H1 (cell line): ENCODE results near the gene CAPN1.

ENCODE experiments used
- CREB1 ChIP-seq: IDR thresholded peaks from 2 replicates; pipeline ENCODE4 v1.6.1; 2012; ENCODE audit warnings: inconsistent platforms
- EZH2 ChIP-seq: fragments of 200-600 bp; sonication (generic); IDR thresholded peaks from 2 replicates; pipeline ENCODE4 v1.7.1; 2012; ENCODE audit warnings: low read depth, mild to moderate bottlenecking, moderate library complexity, low read length, inconsistent platforms; ENCODE audit not compliant: severe bottlenecking
- JUN ChIP-seq: IDR thresholded peaks from 2 replicates; pipeline ENCODE4 v1.6.1; 2011; ENCODE audit warnings: low read depth, mild to moderate bottlenecking, improper control_type of control experiment, low read length
- MAFK ChIP-seq: IDR thresholded peaks from 2 replicates; pipeline ENCODE4 v1.6.1; 2012; ENCODE audit warnings: low read depth, mild to moderate bottlenecking, improper control_type of control experiment, low read length
- POLR2A ChIP-seq, 2 experiments: IDR thresholded peaks; 1 replicate in 1 of 2; 2 replicates in 1 of 2; pipeline ENCODE4 v1.6.1; 2011; ENCODE audit warnings: low read depth in 2 of 2, low read length in 2 of 2, mild to moderate bottlenecking in 2 of 2; ENCODE audit errors: control extremely low read depth in 1 of 2
- SAP30 ChIP-seq: fragments of 300-600 bp; sonication (generic); IDR thresholded peaks from 2 replicates; pipeline ENCODE4 v1.7.1; 2012; ENCODE audit warnings: low read length, moderate library complexity, mild to moderate bottlenecking, inconsistent platforms; ENCODE audit not compliant: insufficient read depth, insufficient replicate concordance
- YY1 ChIP-seq: IDR thresholded peaks from 2 replicates; pipeline ENCODE4 v1.6.1; 2011; ENCODE audit warnings: low read depth, mild to moderate bottlenecking, low read length
- TF ChIP-seq, protein P1 (sequence below), 3 experiments: IDR thresholded peaks; 1 replicate in 2 of 3; 2 replicates in 1 of 3; pipeline versions ENCODE4 v1.5.1 to v1.6.1; 2011; ENCODE audit warnings: low read length in 3 of 3, mild to moderate bottlenecking in 3 of 3, inconsistent platforms in 2 of 3, low read depth in 1 of 3, moderate library complexity in 1 of 3; ENCODE audit not compliant: insufficient read depth in 1 of 3; ENCODE audit errors: control extremely low read depth in 1 of 3

DNA sequence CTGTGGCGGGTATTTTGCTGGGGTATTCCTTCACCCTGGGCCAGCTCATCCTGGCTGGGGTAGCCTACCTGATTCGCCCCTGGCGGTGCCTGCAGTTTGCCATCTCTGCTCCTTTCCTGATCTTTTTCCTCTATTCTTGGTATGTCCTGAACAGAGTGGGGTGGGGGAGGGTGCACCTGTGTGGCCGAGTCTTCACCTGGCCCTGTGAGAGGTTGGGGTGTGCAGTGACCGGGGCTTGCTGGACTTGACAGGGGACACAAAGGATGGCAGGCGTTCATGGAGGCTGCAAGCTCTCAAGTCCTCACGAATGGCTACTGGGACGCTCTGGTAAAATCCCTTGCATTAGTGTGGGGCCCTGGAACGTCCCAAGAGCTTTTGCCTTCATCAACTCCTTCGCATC is 39.3 kb downstream of the CAPN1 start:
- TF ChIP-seq CREB1 (no peak), YY1 (no peak), JUN (no peak), MAFK (no peak), SAP30 (no peak), EZH2 (no peak), POLR2A (IDR thresholded peaks at IDR 0.05; ENCODE audit: control extremely low read depth in 1 of 2, low read depth in 2 of 2, low read length in 2 of 2) (no peak)
- TF ChIP-seq, protein P1, sequence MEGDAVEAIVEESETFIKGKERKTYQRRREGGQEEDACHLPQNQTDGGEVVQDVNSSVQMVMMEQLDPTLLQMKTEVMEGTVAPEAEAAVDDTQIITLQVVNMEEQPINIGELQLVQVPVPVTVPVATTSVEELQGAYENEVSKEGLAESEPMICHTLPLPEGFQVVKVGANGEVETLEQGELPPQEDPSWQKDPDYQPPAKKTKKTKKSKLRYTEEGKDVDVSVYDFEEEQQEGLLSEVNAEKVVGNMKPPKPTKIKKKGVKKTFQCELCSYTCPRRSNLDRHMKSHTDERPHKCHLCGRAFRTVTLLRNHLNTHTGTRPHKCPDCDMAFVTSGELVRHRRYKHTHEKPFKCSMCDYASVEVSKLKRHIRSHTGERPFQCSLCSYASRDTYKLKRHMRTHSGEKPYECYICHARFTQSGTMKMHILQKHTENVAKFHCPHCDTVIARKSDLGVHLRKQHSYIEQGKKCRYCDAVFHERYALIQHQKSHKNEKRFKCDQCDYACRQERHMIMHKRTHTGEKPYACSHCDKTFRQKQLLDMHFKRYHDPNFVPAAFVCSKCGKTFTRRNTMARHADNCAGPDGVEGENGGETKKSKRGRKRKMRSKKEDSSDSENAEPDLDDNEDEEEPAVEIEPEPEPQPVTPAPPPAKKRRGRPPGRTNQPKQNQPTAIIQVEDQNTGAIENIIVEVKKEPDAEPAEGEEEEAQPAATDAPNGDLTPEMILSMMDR (IDR thresholded peaks at IDR 0.05; ENCODE audit: control extremely low read depth in 1 of 3, insufficient read depth in 1 of 3, low read depth in 1 of 3, low read length in 3 of 3): no peak
